Tibial nerve (tissue), 4 donors: ENCODE results near the gene HSPG2. TPM values are rescaled to one million over a fixed set of nuclear protein-coding genes. Genes with fewer than 3 reads are reported as not detected.

ENCODE experiments used
- DNase-seq, 2 donors: peaks; one replicate each; pipeline ENCODE4 v3.0.0-alpha.2; 2019; ENCODE audit warnings: low spot score in 2 of 2
- H3K27ac ChIP-seq, 4 donors: fragments of 200-600 bp; sonication (generic) in 3 of 4; one replicate each; pipeline ENCODE4 v1.5.1; 2017 to 2019; ENCODE audit warnings: mild to moderate bottlenecking in 1 of 4
- H3K27me3 ChIP-seq, 2 donors: fragments of 200-600 bp; sonication (generic) in 1 of 2; one replicate each; pipeline versions ENCODE4 v1.5.1 to v1.6.0; 2017 to 2019
- H3K36me3 ChIP-seq, 3 donors: fragments of 200-600 bp; sonication (generic); one replicate each; pipeline ENCODE4 v1.5.1; 2018 to 2019
- H3K4me1 ChIP-seq, 4 donors: fragments of 200-600 bp; sonication (generic) in 3 of 4; one replicate each; pipeline ENCODE4 v1.5.1; 2017 to 2019
- H3K4me3 ChIP-seq, 4 donors: fragments of 200-600 bp; sonication (generic) in 3 of 4; one replicate each; pipeline ENCODE4 v1.5.1; 2017 to 2019; ENCODE audit warnings: mild to moderate bottlenecking in 1 of 4, moderate library complexity in 1 of 4
- H3K9me3 ChIP-seq, 4 donors: fragments of 200-600 bp; sonication (generic) in 3 of 4; one replicate each; pipeline ENCODE4 v1.5.1; 2017 to 2019
- CTCF ChIP-seq, 5 experiments: fragments of 200-600 bp in 3 of 5; fragments of 450-650 bp in 2 of 5; sonication (generic) in 3 of 5; IDR thresholded peaks; one replicate each; pipeline ENCODE4 v1.5.1; 2016 to 2019; ENCODE audit warnings: antibody characterized with exemption in 5 of 5, mild to moderate bottlenecking in 3 of 5, moderate library complexity in 2 of 5
- EP300 ChIP-seq, 2 donors: sonication (generic); formaldehyde crosslinking; IDR thresholded peaks; one replicate each; pipeline ENCODE4 v1.6.1; 2017; ENCODE audit warnings: antibody characterized with exemption in 2 of 2, mild to moderate bottlenecking in 1 of 2
- POLR2A ChIP-seq, 2 donors: fragments of 450-650 bp; IDR thresholded peaks; one replicate each; pipeline ENCODE4 v1.6.1; 2017; ENCODE audit warnings: antibody characterized with exemption in 2 of 2, mild to moderate bottlenecking in 2 of 2, moderate library complexity in 2 of 2
- WGBS, 2 donors: methylation state at CpG; one replicate each; pipeline ENCODE4 v1.1.5; 2018; 5-methylcytosine and 5-hydroxymethylcytosine counted together
- total RNA-seq, 4 donors: library from RNA; depleted of rRNA; stranded (reverse); fragments of >200 nt; gene quantifications; one replicate each; pipeline ENCODE4 v1.1.0, GENCODE V29; 2016

The HSPG2 gene
- total RNA-seq, 4 donors from 2014 or later = 292 to 486 (median 404) TPM

DNA sequence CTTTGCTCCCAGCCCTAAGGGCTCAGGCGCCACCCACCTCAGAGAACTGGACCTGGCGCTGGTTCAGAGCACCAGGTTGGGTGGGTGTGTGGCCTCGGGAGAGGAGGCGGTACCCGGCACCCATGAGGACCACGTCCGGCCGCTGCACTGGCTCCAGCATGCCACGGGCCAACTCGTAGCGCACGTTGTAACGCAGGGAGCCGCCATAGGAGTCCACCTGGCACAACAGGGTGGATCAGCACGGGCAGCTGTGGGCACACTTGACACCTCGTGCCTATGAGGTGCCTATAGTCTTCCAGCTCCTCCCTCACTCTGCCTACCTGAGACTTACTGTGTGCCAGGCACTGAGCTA lies 56.5 kb downstream of the HSPG2 start:
- H3K36me3 ChIP-seq = peaks cover 9 to 100% (median 26%) of the 10 kb centered on the region in 3 donors
- H3K27ac ChIP-seq = peak overlapping the region in 1 of 4 donors; percentile 41
- TF ChIP-seq EP300 (IDR thresholded peaks at IDR 0.05) (no peak), CTCF (IDR thresholded peaks at IDR 0.05) (no peak), POLR2A (IDR thresholded peaks at IDR 0.05) (no peak)

GRCh38 chr1:21879928-21880618 lies 57.0 kb downstream of the HSPG2 start:
- Histone ChIP-seq H3K4me1 (no peaks in the 10 kb centered on the region), H3K9me3 (no peaks in the 10 kb centered on the region), H3K27ac (peak overlapping the region in 1 of 4 donors; percentile 41), H3K36me3 (peaks cover 9 to 100% (median 26%) of the 10 kb centered on the region in 3 donors), H3K27me3 (no peaks in the 10 kb centered on the region), H3K4me3 (no peak overlapping the region)
- no peak for DNase-seq
- 88 to 96% methylated on average over 15 to 19 of the region's 19 CpGs for WGBS, 2 donors
- TF ChIP-seq CTCF (IDR thresholded peaks at IDR 0.05) (no peak), POLR2A (IDR thresholded peaks at IDR 0.05) (no peak)

More for the DNA sequence above, 56.5 kb downstream of the HSPG2 start:
- H3K9me3 ChIP-seq = no peaks in the 10 kb centered on the region
- H3K4me3 ChIP-seq = no peak overlapping the region
- no peaks in the 10 kb centered on the region for H3K4me1 ChIP-seq
- H3K27me3 ChIP-seq = no peaks in the 10 kb centered on the region
- no peak for DNase-seq
- WGBS, 2 donors = 70 to 93% methylated on average over 12 to 14 of the region's 16 CpGs

DNA sequence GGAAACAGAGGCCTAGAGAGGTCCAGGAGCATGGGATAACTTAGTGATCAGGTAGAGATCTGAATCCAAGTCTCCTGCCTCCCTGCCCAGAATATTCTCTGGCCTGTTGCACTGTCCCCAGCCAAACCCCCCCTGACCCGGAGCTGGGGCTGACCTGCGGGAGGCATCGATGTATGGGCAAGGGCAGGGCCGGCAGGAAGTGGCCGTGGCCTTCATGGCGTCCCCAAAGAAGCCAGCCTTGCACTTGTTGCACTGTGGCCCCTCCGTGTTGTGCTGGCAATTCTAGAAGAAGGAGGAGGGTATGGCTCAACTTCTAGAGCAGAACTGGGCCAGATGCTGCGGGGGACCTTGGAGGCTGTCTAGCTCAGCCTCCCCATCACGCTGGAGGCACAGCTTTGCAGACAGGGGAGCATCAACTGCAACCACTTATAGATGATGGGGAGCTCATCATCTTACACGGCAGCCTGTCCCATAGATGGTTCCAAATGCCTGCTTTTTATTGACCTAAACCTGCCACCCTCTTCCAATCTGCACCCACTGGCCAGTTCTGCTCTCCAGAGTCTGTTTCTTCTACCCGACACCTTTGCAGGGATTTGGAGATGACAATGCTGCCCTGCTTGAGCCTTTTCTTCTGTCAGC lies 58.2 kb downstream of the HSPG2 start:
- 83 to 84% methylated on average over 11 of the region's 11 CpGs for WGBS, 2 donors
- Histone ChIP-seq H3K4me1 (peaks cover 0 to 7% (median 0%) of the 10 kb centered on the region in 4 donors), H3K27ac (peak overlapping the region in 2 of 4 donors; percentile 4 to 20), H3K36me3 (peaks cover 9 to 100% (median 18%) of the 10 kb centered on the region in 3 donors), H3K9me3 (no peaks in the 10 kb centered on the region), H3K27me3 (no peaks in the 10 kb centered on the region), H3K4me3 (no peak overlapping the region)
- DNase-seq = no peak
- TF ChIP-seq POLR2A (IDR thresholded peaks at IDR 0.05) (no peak), EP300 (IDR thresholded peaks at IDR 0.05) (no peak), CTCF (IDR thresholded peaks at IDR 0.05) (no peak)

DNA sequence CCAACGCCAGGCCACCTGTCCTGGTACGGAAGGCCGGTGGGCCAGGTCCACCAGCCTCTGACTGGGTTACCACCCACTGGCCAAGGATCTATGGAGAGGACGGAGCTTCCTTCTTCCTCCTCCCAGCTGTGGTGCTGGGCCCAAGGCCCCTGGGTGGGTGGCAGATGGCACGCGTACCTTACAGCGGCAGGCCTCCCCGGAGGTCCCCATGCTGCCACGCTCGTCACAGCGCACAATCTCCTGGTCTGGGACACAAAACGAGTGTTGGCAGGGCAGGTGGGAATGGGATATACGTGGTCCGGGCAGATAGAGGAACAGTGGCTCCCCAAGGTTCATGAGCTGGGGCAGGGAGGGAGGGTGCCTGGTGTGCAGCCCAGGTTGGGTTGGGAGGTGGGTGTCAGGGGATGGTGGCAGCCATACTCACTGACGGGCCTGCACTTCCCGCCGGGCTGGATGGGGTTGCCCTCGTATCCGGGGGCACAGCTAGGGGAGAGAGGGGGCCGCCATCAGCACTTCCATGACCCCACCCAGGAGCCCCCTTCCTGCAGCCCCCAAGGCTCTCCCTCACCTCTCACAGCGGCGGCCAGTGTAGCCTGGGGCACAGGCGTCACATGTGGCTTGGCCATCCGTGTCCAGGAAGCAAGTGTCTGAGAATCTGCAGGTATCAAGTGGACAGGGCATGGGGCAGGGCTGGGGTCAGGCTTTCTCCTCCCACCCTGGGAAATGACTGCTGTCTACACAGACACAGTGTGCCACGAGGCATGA lies 58.9 kb downstream of the HSPG2 start:
- DNase-seq = no peak
- WGBS, 2 donors = 89 to 91% methylated on average over 24 of the region's 25 CpGs
- Histone ChIP-seq H3K4me1 (peaks cover 0 to 7% (median 0%) of the 10 kb centered on the region in 4 donors), H3K27me3 (no peaks in the 10 kb centered on the region), H3K36me3 (peaks cover 9 to 100% (median 12%) of the 10 kb centered on the region in 3 donors), H3K9me3 (no peaks in the 10 kb centered on the region), H3K4me3 (no peak overlapping the region), H3K27ac (peak overlapping the region in 2 of 4 donors; percentile 4 to 20)
- TF ChIP-seq CTCF (IDR thresholded peaks at IDR 0.05) (no peak), EP300 (IDR thresholded peaks at IDR 0.05) (no peak), POLR2A (IDR thresholded peaks at IDR 0.05) (no peak)
